ENCODE results near the gene KRAS.

- TF ChIP-seq POLR2AphosphoS5 (IDR thresholded peaks at IDR 0.05; ENCODE audit: low read depth, low read length), result peak; percentile 78
- peak; percentile 83 for TF ChIP-seq FOXP2 (optimal IDR thresholded peaks at IDR 0.05; ENCODE audit: borderline replicate concordance, extremely low read depth, extremely low read length, insufficient read depth)
- TF ChIP-seq TAF1 (IDR thresholded peaks at IDR 0.05; ENCODE audit: borderline replicate concordance, insufficient read depth, low read length), result peak; percentile 75
Observed at GRCh38 chr12:25250744-25251730, at the start of gene KRAS.

Data from PFSK-1 (cell line).